GM13977 (cell line): ENCODE data around the gene CELF1.

Experiments
- DNase-seq: peaks from one replicate; pipeline ENCODE4 v3.0.0; 2012; ENCODE audit warnings: low spot score
- in situ Hi-C: fragments of 300-500 bp; cut with MboI; formaldehyde crosslinking; loops from one replicate; pipeline ENCODE4 v1.12.0; 2022; ENCODE audit warnings: low sequenced_read_pairs, low pct_unique_long_range_greater_than_20kb, mixed read lengths, inconsistent platforms; ENCODE audit not compliant: unreplicated experiment
- TF ChIP-seq, protein P1 (sequence below): IDR thresholded peaks from 2 replicates; pipeline ENCODE4 v1.5.1; 2012; ENCODE audit warnings: mild to moderate bottlenecking, control low read depth; ENCODE audit not compliant: insufficient read depth; ENCODE audit errors: extremely low read depth, missing control alignments

The CELF1 gene

DNA sequence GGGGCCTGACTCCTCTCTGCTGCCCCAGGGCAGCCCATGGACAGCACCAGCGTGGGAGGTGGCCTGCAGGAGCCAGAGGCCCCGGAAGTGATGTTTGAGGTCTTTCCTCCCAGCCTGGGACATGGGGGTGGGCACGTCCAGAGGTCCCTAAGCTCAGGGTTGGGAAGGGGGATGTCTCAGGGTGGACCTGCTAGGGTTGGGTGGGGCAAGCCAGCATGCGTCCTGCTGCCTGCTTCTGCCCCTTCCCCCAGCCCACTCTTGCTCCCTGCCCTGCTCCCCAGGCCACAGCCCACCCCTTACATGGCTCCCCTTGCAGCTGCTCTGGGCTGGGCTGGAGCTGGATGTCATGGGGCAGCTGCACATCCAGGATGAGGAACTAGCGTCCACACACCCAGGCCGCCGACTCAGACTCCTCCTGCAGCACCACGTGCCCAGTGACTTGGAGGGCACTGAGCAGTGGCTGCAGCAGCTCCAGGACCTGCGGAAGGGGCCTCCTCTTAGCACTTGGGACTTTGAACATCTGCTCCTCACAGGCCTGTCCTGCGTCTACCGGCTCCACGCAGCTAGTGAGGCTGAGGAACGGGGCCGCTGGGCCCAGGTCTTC is 34.9 kb upstream of the CELF1 start:
- in situ Hi-C loops: no loop called here
- TF ChIP-seq, protein P1, sequence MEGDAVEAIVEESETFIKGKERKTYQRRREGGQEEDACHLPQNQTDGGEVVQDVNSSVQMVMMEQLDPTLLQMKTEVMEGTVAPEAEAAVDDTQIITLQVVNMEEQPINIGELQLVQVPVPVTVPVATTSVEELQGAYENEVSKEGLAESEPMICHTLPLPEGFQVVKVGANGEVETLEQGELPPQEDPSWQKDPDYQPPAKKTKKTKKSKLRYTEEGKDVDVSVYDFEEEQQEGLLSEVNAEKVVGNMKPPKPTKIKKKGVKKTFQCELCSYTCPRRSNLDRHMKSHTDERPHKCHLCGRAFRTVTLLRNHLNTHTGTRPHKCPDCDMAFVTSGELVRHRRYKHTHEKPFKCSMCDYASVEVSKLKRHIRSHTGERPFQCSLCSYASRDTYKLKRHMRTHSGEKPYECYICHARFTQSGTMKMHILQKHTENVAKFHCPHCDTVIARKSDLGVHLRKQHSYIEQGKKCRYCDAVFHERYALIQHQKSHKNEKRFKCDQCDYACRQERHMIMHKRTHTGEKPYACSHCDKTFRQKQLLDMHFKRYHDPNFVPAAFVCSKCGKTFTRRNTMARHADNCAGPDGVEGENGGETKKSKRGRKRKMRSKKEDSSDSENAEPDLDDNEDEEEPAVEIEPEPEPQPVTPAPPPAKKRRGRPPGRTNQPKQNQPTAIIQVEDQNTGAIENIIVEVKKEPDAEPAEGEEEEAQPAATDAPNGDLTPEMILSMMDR: no peak
- no peak for DNase-seq

DNA sequence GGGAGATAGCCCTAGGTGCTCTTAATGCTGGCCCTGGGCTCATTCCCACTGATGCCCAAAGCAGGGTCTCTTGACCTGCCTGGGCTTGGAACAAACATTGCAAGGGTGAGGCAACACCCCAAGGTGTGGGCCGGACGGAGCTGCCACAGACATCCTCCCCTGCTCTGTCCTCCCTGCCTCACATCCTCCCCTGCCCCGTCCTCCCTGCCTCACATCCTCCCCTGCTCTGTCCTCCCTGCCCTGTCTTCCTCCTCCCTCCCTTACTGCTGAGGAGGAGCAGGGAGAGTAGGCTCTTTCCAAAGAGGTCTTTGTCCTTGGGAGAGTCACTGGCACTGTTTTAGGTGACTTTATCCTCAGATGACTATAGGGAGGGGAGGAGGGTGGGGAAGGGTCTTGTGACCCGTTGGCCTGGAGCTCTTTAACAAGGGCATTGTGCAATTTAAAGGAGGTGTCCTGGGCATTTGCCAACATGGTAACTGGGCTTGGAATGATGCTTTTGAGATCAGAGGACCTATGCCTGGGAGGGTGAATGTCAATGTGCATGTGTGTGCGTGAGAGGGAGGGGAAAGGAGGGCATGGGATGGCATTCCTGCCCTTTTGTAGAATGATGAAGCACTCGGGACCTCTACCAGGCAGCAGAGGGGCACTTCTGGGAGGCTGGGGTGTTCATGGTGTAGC is 34.2 kb upstream of the CELF1 start:
- TF ChIP-seq, protein P1: no peak
- in situ Hi-C loops: no loop called here
- DNase-seq: no peak

DNA sequence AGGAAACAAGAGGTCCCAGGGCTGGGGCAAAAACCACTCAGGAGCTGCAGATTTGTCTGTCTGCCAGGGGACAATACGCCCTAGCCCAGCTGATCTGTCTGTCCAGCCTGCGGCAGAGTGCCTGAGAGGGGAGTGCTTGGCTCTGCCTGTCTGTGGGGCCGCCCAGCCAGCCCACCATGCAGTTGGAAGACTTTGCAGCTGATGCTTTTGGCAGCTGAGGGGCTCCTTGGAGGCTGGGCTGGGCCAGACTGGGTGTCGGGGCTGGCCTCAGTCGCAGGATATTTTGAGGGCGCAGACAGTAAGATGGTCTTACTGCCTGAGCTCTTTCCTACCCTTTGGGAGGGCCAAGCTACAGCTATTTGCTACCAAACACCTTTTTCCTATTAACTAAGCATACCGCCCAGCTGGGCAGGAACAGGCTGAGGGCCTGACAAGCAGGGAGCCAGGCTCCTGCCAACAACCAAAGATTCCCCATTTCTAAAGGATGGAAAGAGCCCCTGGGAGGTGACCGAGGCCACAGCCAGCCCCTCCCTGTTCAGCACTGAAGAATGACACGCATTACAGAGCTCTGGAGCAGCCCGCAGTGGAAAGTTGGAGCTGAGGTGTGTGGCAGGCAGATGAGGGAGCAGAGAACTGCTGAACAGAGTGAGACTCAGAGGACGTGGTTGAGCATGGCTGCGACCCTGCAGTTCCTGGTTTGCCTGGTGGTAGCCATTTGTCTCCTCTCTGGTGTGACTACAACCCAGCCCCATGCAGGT is 33.3 kb upstream of the CELF1 start, which contains the start of gene FAM180B:
Gene FAM180B (plus strand): TSS at position 581 of the 758 bp plus-strand sequence. CDS start 91 bp downstream, at position 672.
- no peak for DNase-seq
- TF ChIP-seq, protein P1: no peak
- in situ Hi-C loops: no loop called here

DNA sequence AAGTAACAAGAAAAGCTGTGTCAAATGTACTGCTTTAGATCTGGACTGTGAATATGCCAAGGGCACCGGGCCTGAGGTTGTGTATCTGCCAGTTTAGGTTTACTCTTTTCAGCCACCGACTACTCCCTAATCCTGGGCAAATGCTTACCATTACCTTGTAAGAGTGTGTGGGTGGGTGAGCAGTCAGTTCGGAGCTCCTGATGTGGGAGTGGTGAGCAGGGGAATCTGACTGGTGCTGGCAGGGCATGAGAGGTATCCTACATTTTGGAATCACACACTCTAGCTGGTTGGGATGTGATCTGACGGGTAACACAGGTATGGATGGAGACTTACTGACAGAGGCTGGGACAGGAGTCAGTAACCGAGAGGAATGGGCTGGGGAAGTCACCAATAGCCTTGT is 30.9 kb upstream of the CELF1 start:
- DNase-seq: no peak
- in situ Hi-C loops: no loop called here
- TF ChIP-seq, protein P1: no peak

DNA sequence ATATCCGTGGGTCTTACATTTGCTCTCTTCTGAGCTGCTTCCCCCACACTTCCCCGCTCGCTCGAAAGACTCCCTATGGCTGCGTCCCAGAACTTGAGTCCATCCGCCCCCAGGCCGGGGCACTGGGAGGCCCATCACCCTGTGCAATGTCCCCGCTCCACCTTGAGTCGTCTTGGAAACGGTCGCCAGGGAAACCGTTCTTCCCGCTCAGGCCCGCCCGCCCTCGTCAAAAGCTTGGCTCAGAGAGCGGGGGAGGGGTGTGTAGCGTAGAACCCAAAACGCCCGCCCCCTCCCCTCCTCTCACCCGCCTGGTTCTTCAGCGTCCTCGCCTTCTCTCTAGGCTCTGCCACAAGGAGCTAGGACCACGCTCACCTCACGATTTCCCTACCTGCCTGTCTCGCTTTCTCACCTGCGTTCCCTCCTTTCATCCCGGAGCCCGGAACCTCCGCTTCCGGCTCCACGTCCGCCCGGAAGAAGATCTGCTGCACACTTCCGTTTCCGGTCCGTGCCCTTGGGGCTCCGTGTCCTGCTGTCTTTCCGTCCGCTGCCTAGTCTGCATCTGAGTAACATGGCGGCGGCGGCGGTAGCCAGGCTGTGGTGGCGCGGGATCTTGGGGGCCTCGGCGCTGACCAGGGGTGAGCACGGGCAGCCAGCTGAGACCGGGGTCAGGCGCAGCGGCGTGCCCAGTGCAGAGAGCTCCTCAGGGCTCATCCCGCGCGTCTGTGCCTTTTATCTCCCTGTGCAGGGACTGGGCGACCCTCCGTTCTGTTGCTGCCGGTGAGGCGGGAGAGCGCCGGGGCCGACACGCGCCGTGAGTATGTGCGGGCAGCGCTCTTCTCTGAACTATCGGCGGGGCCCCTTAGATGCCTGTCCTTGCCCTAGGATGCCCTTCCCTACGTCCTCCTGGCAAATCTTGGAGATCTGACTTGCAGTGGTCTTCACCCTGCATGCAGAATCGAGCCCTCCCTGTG is 25.9 kb upstream of the CELF1 start, which contains the start of the genes KBTBD4 and NDUFS3:
Gene KBTBD4 (minus strand): TSS at position 447 of the 971 bp plus-strand sequence. CDS start 19 bp downstream, at position 428.
Gene NDUFS3 (plus strand): TSS at position 551 of the 971 bp plus-strand sequence. CDS start 18 bp downstream, at position 569.
- TF ChIP-seq, protein P1: peak; percentile 4
- in situ Hi-C loops: no loop called here
- peak; percentile 91 for DNase-seq

DNA sequence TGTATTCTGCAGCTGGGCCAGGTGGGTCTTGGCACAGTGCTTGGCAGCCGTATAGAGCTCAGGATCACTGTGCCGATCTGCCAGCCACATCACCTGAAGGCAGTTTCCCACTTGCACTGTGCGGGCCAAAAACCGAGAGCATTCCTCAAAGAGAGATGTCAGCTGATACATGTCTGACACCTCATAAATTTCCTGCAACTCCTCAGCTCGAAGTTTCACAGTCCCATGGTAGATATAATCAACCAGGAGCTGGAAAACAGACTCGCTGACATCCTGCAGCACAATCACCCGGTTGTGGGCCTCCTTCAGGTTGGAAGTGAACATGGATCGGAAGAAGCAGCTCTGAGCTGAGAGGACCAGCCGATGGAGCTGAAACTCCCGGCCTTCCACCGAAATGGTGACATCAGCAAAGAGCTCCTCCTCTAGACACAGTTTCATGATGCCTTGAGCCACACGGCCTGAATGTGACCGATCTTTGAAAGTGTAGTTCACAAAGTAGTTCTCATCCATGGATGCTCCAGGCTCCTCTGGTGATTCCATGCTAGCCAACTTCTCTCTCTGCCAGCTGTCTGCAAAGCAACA is 24.6 kb upstream of the CELF1 start:
- no peak for DNase-seq
- in situ Hi-C loops: no loop called here
- TF ChIP-seq, protein P1: no peak
